ENCODE results near the gene GLIPR1.
"Not testable (repeated sequence)": the region's sequence is repeated elsewhere in the genome, so short reads cannot be mapped to it uniquely, and the experiment has no call there.

Gene GLIPR1

GRCh38 chr12:75446857-75447256 lies 33.7 kb upstream of the GLIPR1 start:
- no peaks in the 10 kb centered on the region for H3K9me3 ChIP-seq (ENCODE audit: severe bottlenecking)
- TF ChIP-seq CTCF (IDR thresholded peaks at IDR 0.05; ENCODE audit: poor library complexity, severe bottlenecking), result no peak
- H3K27me3 ChIP-seq (ENCODE audit: insufficient read depth, poor library complexity, severe bottlenecking), result no peaks in the 10 kb centered on the region
- ATAC-seq (ENCODE audit: low read depth) (peak; percentile 76), DNase-seq (ENCODE audit: low spot score) (no peak)
- no peaks in the 10 kb centered on the region for H3K36me3 ChIP-seq (ENCODE audit: low read depth)
- H3K4me3 ChIP-seq (ENCODE audit: severe bottlenecking), result no peak overlapping the region
- peak overlapping the region; percentile 30 for H3K27ac ChIP-seq (ENCODE audit: poor library complexity, severe bottlenecking)
- H3K4me1 ChIP-seq (ENCODE audit: insufficient read depth, poor library complexity, severe bottlenecking), result peaks cover 23% of the 10 kb centered on the region

- no peak for DNase-seq (ENCODE audit: low spot score)
- peaks cover 23% of the 10 kb centered on the region for H3K4me1 ChIP-seq (ENCODE audit: insufficient read depth, poor library complexity, severe bottlenecking)
- ATAC-seq (ENCODE audit: low read depth), result peak; percentile 62
- peak overlapping the region; percentile 30 for H3K27ac ChIP-seq (ENCODE audit: poor library complexity, severe bottlenecking)
- H3K9me3 ChIP-seq (ENCODE audit: severe bottlenecking), result no peaks in the 10 kb centered on the region
- no peaks in the 10 kb centered on the region for H3K27me3 ChIP-seq (ENCODE audit: insufficient read depth, poor library complexity, severe bottlenecking)
- H3K4me3 ChIP-seq (ENCODE audit: severe bottlenecking), result no peak overlapping the region
- no peak for TF ChIP-seq CTCF (IDR thresholded peaks at IDR 0.05; ENCODE audit: poor library complexity, severe bottlenecking)
- H3K36me3 ChIP-seq (ENCODE audit: low read depth), result no peaks in the 10 kb centered on the region
Measured at GRCh38 chr12:75447691-75448393, 32.7 kb upstream of the GLIPR1 start.

- Histone ChIP-seq H3K27ac (ENCODE audit: poor library complexity, severe bottlenecking) (no peak overlapping the region), H3K36me3 (ENCODE audit: low read depth) (no peaks in the 10 kb centered on the region), H3K4me3 (ENCODE audit: severe bottlenecking) (no peak overlapping the region), H3K4me1 (ENCODE audit: insufficient read depth, poor library complexity, severe bottlenecking) (peaks cover 8% of the 10 kb centered on the region), H3K9me3 (ENCODE audit: severe bottlenecking) (no peaks in the 10 kb centered on the region), H3K27me3 (ENCODE audit: insufficient read depth, poor library complexity, severe bottlenecking) (no peaks in the 10 kb centered on the region)
- TF ChIP-seq CTCF (IDR thresholded peaks at IDR 0.05; ENCODE audit: poor library complexity, severe bottlenecking), result no peak
- no peak for DNase-seq (ENCODE audit: low spot score)
- peak; percentile 95 for ATAC-seq (ENCODE audit: low read depth)
Measured at GRCh38 chr12:75452675-75453330, 27.8 kb upstream of the GLIPR1 start.

- DNase-seq (ENCODE audit: low spot score) (no peak), ATAC-seq (ENCODE audit: low read depth) (no peak)
- no peaks in the 10 kb centered on the region for H3K9me3 ChIP-seq (ENCODE audit: severe bottlenecking)
- H3K27me3 ChIP-seq (ENCODE audit: insufficient read depth, poor library complexity, severe bottlenecking), result no peaks in the 10 kb centered on the region
- H3K27ac ChIP-seq (ENCODE audit: poor library complexity, severe bottlenecking), result no peak overlapping the region
- no peaks in the 10 kb centered on the region for H3K4me1 ChIP-seq (ENCODE audit: insufficient read depth, poor library complexity, severe bottlenecking)
- no peaks in the 10 kb centered on the region for H3K36me3 ChIP-seq (ENCODE audit: low read depth)
- no peak for TF ChIP-seq CTCF (IDR thresholded peaks at IDR 0.05; ENCODE audit: poor library complexity, severe bottlenecking)
- no peak overlapping the region for H3K4me3 ChIP-seq (ENCODE audit: severe bottlenecking)
Measured at GRCh38 chr12:75455839-75456238, 24.7 kb upstream of the GLIPR1 start.

GRCh38 chr12:75457191-75457590 lies 23.4 kb upstream of the GLIPR1 start:
- no peak overlapping the region for H3K27ac ChIP-seq (ENCODE audit: poor library complexity, severe bottlenecking)
- no peak for TF ChIP-seq CTCF (IDR thresholded peaks at IDR 0.05; ENCODE audit: poor library complexity, severe bottlenecking)
- DNase-seq (ENCODE audit: low spot score), result no peak
- no peaks in the 10 kb centered on the region for H3K27me3 ChIP-seq (ENCODE audit: insufficient read depth, poor library complexity, severe bottlenecking)
- H3K9me3 ChIP-seq (ENCODE audit: severe bottlenecking), result no peaks in the 10 kb centered on the region
- H3K4me3 ChIP-seq (ENCODE audit: severe bottlenecking), result no peak overlapping the region
- ATAC-seq (ENCODE audit: low read depth), result no peak
- no peaks in the 10 kb centered on the region for H3K4me1 ChIP-seq (ENCODE audit: insufficient read depth, poor library complexity, severe bottlenecking)
- no peaks in the 10 kb centered on the region for H3K36me3 ChIP-seq (ENCODE audit: low read depth)

GRCh38 chr12:75457866-75458265 lies 22.7 kb upstream of the GLIPR1 start:
- DNase-seq (ENCODE audit: low spot score); H3K9me3 ChIP-seq (ENCODE audit: severe bottlenecking); H3K27me3 ChIP-seq (ENCODE audit: insufficient read depth, poor library complexity, severe bottlenecking); ATAC-seq (ENCODE audit: low read depth); H3K4me3 ChIP-seq (ENCODE audit: severe bottlenecking); H3K27ac ChIP-seq (ENCODE audit: poor library complexity, severe bottlenecking); H3K4me1 ChIP-seq (ENCODE audit: insufficient read depth, poor library complexity, severe bottlenecking); H3K36me3 ChIP-seq (ENCODE audit: low read depth): not testable (repeated sequence)

All from RWPE2 (cell line).